Body of pancreas (tissue), 4 donors: ENCODE results near the gene GATAD2B. TPM values are rescaled to one million over a fixed set of nuclear protein-coding genes. Genes with fewer than 3 reads are reported as not detected.

Experiments
- ATAC-seq: fragments of 150-250 bp; one replicate; pipeline ENCODE4 v1.9.1; 2016
- DNase-seq, 4 donors: peaks; one replicate each; pipeline ENCODE4 v3.0.0-alpha.2; 2019
- H3K27ac ChIP-seq, 4 donors: fragments of 200-600 bp; sonication (generic); 1 replicate in 3 of 4; 2 replicates in 1 of 4; pipeline versions ENCODE4 v1.5.1 to v1.6.1; 2016 to 2019; ENCODE audit warnings: mild to moderate bottlenecking in 1 of 4, mixed read lengths in 1 of 4, moderate library complexity in 1 of 4
- H3K27me3 ChIP-seq, 2 donors: fragments of 200-600 bp; sonication (generic); one replicate each; pipeline ENCODE4 v1.6.0; 2016; ENCODE audit warnings: mild to moderate bottlenecking in 1 of 2
- H3K36me3 ChIP-seq, 2 donors: fragments of 200-600 bp; sonication (generic); replicated peaks in 1 of 2; 2 replicates each; pipeline ENCODE4 v1.5.1; 2016; ENCODE audit warnings: low read depth in 2 of 2; ENCODE audit not compliant: insufficient read depth in 1 of 2
- H3K4me1 ChIP-seq: fragments of 200-600 bp; sonication (generic); one replicate; pipeline ENCODE4 v1.6.0; 2016
- H3K4me3 ChIP-seq, 2 donors: fragments of 200-600 bp; sonication (generic); 1 replicate in 1 of 2; 2 replicates in 1 of 2; pipeline ENCODE4 v1.5.1; 2016 to 2019
- H3K9me3 ChIP-seq, 3 donors: fragments of 200-600 bp; sonication (generic); 1 replicate in 2 of 3; 2 replicates in 1 of 3; pipeline ENCODE4 v1.5.1; 2016
- POLR2A ChIP-seq, 3 donors: fragments of 450-650 bp; IDR thresholded peaks; one replicate each; pipeline ENCODE4 v1.6.1; 2016; ENCODE audit warnings: antibody characterized with exemption in 3 of 3, mild to moderate bottlenecking in 2 of 3
- WGBS, 2 donors: methylation state at CpG; one replicate each; pipeline ENCODE4 v1.1.5; 2017; 5-methylcytosine and 5-hydroxymethylcytosine counted together
- intact Hi-C: fragments of 100-400 bp; cut with DNase I; formaldehyde crosslinking; loops from one replicate; pipeline ENCODE4 v1.15.1; 2023
- total RNA-seq, 2 donors: library from RNA; depleted of rRNA; stranded (reverse); fragments of >200 nt; gene quantifications; one replicate each; pipeline ENCODE4 v1.1.0, GENCODE V29; 2016
- TF ChIP-seq, protein P1 (sequence below), 7 experiments: fragments of 450-650 bp in 4 of 7; fragments of 200-600 bp in 3 of 7; sonication (generic) in 3 of 7; IDR thresholded peaks; one replicate each; pipeline ENCODE4 v1.5.1; 2016 to 2019; ENCODE audit warnings: antibody characterized with exemption in 7 of 7

The GATAD2B gene
- total RNA-seq, 2 donors from 2014 or later = 7.8 to 12.5 TPM

- Histone ChIP-seq H3K27me3 (no peaks in the 10 kb centered on the region), H3K4me3 (no peak overlapping the region), H3K4me1 (peaks cover 16% of the 10 kb centered on the region), H3K27ac (no peak overlapping the region), H3K9me3 (no peaks in the 10 kb centered on the region), H3K36me3 (no peaks in the 10 kb centered on the region)
- no peak for ATAC-seq
- 72 to 76% methylated on average over 3 of the region's 3 CpGs for WGBS, 2 donors
- TF ChIP-seq, protein P1, sequence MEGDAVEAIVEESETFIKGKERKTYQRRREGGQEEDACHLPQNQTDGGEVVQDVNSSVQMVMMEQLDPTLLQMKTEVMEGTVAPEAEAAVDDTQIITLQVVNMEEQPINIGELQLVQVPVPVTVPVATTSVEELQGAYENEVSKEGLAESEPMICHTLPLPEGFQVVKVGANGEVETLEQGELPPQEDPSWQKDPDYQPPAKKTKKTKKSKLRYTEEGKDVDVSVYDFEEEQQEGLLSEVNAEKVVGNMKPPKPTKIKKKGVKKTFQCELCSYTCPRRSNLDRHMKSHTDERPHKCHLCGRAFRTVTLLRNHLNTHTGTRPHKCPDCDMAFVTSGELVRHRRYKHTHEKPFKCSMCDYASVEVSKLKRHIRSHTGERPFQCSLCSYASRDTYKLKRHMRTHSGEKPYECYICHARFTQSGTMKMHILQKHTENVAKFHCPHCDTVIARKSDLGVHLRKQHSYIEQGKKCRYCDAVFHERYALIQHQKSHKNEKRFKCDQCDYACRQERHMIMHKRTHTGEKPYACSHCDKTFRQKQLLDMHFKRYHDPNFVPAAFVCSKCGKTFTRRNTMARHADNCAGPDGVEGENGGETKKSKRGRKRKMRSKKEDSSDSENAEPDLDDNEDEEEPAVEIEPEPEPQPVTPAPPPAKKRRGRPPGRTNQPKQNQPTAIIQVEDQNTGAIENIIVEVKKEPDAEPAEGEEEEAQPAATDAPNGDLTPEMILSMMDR (IDR thresholded peaks at IDR 0.05) = no peak
- TF ChIP-seq POLR2A (IDR thresholded peaks at IDR 0.05) = no peak
- no peak for DNase-seq
- intact Hi-C loops = no loop called here
Measured at GRCh38 chr1:153886127-153886526, 36.6 kb downstream of the GATAD2B start.

DNA sequence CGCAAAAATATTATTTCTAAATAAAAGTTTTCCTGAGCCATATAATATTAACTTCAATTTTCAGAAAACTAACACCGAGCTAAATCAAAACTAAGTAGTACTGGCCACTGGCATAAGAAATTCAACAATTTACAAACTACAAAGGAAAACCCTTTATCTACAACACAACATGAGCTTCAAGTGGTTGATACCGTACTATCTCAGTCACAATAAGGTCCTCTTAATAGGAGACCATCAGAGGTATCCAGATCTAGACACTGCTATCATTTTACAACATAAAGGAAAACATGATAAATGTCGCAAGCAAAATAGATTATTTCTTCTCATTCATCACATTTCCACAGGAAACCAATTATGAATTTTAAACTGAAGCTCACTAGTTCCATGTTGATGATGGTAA is 39.5 kb downstream of the GATAD2B start:
- Histone ChIP-seq H3K27me3 (no peaks in the 10 kb centered on the region), H3K4me1 (peaks cover 23% of the 10 kb centered on the region), H3K4me3 (no peak overlapping the region), H3K36me3 (no peaks in the 10 kb centered on the region), H3K27ac (no peak overlapping the region), H3K9me3 (no peaks in the 10 kb centered on the region)
- 85 to 89% methylated on average over 4 of the region's 4 CpGs for WGBS, 2 donors
- TF ChIP-seq, protein P1 (IDR thresholded peaks at IDR 0.05) = no peak
- no peak for TF ChIP-seq POLR2A (IDR thresholded peaks at IDR 0.05)
- no peak for DNase-seq
- no peak for ATAC-seq
- intact Hi-C loops = no loop called here

- 82 to 86% methylated on average over 3 of the region's 3 CpGs for WGBS, 2 donors
- H3K4me1 ChIP-seq = peaks cover 23% of the 10 kb centered on the region
Measured at GRCh38 chr1:153882296-153882912, 40.4 kb downstream of the GATAD2B start.

GRCh38 chr1:153881751-153882150 is 41.0 kb downstream of the GATAD2B start:
- Histone ChIP-seq H3K36me3 (no peaks in the 10 kb centered on the region), H3K27ac (no peak overlapping the region), H3K9me3 (no peaks in the 10 kb centered on the region), H3K4me1 (peaks cover 23% of the 10 kb centered on the region), H3K4me3 (no peak overlapping the region), H3K27me3 (no peaks in the 10 kb centered on the region)
- WGBS, 2 donors = 43 to 48% methylated on average over 9 of the region's 9 CpGs
- no peak for TF ChIP-seq POLR2A (IDR thresholded peaks at IDR 0.05)
- TF ChIP-seq, protein P1 (IDR thresholded peaks at IDR 0.05) = no peak
- no peak for ATAC-seq
- no peak for DNase-seq
- intact Hi-C loops = no loop called here

More at GRCh38 chr1:153882296-153882912, 40.4 kb downstream of the GATAD2B start:
- intact Hi-C loops = no loop called here
- ATAC-seq = no peak
- Histone ChIP-seq H3K27me3 (no peaks in the 10 kb centered on the region), H3K9me3 (no peaks in the 10 kb centered on the region), H3K27ac (no peak overlapping the region), H3K4me3 (no peak overlapping the region), H3K36me3 (no peaks in the 10 kb centered on the region)
- no peak for DNase-seq
- no peak for TF ChIP-seq POLR2A (IDR thresholded peaks at IDR 0.05)
- TF ChIP-seq, protein P1 (IDR thresholded peaks at IDR 0.05) = no peak

GRCh38 chr1:153880962-153881361 is 41.8 kb downstream of the GATAD2B start:
- Histone ChIP-seq H3K27me3 (no peaks in the 10 kb centered on the region), H3K9me3 (no peaks in the 10 kb centered on the region), H3K4me1 (peaks cover 23% of the 10 kb centered on the region), H3K27ac (peak overlapping the region in 2 of 4 donors; percentile 16 to 24), H3K4me3 (no peak overlapping the region), H3K36me3 (no peaks in the 10 kb centered on the region)
- no peak for TF ChIP-seq POLR2A (IDR thresholded peaks at IDR 0.05)
- TF ChIP-seq, protein P1 (IDR thresholded peaks at IDR 0.05) = no peak
- 4 to 25% methylated on average over 5 of the region's 5 CpGs for WGBS, 2 donors
- peak; percentile 75 for ATAC-seq
- DNase-seq = peak; percentile 75 to 85 (median 84)
- intact Hi-C loops = no loop called here
